22Rv1 (cell line): ENCODE data around the gene MRPL19.
A peak's percentile ranks its signal among the peaks of the same experiment; 100 is the strongest.

Source experiments
- H3K27ac ChIP-seq: fragments of 450-650 bp; 2 replicates; pipeline ENCODE4 v1.5.1; 2017
- ZFX ChIP-seq: fragments of 450-650 bp; IDR thresholded peaks from 2 replicates; pipeline ENCODE4 v1.6.1; 2017; ENCODE audit warnings: antibody characterized with exemption, borderline replicate concordance
- TF ChIP-seq, protein P1 (sequence below): fragments of 450-650 bp; IDR thresholded peaks from 2 replicates; pipeline ENCODE4 v1.5.1; 2017; ENCODE audit warnings: mild to moderate bottlenecking

Gene MRPL19

DNA sequence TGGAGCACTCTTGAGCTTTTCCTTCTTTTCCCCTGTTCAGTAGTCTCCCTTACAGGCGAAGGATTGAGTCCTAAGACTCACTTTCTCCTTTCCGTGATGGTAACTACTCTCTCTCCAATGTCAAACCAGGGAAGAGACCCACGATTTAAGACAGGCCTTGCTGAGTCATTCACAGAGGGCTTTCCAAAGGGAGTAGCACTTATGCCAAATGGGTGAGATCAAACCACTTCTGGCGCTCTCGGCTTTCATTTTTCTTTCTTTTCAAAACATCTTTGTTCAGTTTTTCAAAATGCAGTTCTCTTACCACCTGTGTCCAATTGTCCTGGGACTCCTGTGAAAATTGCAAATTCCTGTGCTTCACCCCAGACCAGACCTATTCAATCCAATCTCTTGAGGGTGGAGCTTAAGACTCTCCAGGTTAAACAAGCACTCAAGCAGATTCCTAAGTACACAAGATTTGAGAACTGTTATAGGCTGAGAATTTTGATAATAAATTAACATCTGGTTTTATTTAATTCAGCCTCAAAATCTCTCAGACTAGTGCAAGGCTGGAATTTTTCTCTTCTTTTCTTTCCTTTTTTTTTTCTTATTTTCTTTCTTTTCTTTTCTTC, 14.4 kb upstream of the MRPL19 start:
- no peak for TF ChIP-seq ZFX
- TF ChIP-seq, protein P1, sequence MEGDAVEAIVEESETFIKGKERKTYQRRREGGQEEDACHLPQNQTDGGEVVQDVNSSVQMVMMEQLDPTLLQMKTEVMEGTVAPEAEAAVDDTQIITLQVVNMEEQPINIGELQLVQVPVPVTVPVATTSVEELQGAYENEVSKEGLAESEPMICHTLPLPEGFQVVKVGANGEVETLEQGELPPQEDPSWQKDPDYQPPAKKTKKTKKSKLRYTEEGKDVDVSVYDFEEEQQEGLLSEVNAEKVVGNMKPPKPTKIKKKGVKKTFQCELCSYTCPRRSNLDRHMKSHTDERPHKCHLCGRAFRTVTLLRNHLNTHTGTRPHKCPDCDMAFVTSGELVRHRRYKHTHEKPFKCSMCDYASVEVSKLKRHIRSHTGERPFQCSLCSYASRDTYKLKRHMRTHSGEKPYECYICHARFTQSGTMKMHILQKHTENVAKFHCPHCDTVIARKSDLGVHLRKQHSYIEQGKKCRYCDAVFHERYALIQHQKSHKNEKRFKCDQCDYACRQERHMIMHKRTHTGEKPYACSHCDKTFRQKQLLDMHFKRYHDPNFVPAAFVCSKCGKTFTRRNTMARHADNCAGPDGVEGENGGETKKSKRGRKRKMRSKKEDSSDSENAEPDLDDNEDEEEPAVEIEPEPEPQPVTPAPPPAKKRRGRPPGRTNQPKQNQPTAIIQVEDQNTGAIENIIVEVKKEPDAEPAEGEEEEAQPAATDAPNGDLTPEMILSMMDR, result no peak
- H3K27ac ChIP-seq, result no peak overlapping the region

DNA sequence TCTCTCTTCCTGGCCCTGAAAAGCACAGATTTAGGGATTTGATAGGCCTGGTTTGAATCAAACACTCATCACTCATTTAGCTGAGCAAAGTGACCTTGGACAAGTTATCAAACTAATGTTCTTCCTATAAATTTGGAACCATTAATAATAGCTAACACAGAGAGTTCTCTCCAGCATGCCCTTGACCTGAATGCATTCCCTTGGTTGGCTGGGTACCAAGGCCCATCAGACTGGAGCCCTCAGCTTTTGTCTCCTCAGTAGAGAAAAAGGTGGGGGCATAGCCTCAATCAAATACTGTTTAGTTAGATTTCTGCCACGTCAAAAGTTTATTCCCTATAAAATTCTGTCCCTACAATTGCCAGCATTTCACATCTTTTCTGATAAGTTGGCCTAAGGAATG, 13.8 kb upstream of the MRPL19 start:
- TF ChIP-seq ZFX, result no peak
- TF ChIP-seq, protein P1, result no peak
- H3K27ac ChIP-seq, result no peak overlapping the region

DNA sequence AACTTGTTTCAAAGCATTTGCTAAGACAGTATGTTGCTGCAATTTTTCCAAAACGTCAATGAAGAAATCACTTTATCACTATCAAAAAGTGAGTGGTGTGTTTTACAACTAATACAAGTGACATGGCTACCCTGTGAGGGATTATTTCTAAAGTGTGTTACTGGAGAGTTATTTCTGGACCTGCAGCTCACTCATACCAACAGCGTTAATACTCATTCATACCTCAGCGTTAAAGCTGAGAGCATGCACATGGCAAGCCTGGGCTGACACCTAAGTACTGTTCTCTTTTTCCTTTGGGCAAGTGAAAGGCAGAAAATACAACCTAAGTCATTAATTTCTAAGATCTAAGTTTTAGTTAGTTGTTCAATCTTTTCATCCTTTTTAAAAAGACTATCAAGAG, 13.0 kb upstream of the MRPL19 start:
- TF ChIP-seq, protein P1, result no peak
- no peak for TF ChIP-seq ZFX
- H3K27ac ChIP-seq, result no peak overlapping the region

DNA sequence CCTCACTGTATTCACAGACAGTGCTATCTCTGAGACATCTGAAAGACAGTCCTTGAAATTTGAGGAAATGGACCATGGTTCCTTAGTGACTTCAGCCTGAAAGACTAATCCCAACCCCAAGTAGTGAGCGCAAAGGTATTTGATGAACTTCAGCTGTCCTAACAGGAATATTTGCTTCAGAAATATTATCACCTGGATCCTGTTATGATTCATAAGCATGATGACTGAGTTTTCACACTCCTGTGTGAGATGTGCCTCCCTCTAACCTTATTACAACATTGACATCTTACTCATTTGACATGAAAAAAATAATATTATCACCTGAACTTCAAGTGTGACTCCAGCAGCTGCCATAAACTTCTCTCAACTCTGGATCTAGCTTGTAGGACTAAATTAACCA, 11.6 kb upstream of the MRPL19 start:
- TF ChIP-seq, protein P1, result no peak
- TF ChIP-seq ZFX, result no peak
- no peak overlapping the region for H3K27ac ChIP-seq

DNA sequence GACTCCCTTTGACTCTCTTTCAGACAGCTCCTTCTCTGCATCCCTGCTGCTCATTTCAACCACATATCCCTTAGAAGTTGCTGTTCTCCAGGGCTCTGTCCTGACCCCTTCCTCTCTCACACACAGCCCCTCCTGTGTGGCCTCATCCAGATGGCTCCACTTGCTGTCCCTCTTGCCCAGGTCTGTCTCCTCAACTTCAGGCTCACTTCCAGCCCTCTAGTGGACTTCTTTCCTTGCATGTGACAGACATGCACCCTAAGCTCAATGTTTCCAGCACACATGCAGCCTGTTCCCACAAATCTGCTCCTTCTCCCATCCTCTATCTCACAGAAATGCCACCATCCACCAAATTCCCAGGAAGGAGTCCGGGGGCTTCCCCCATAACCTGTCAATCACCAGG, 9.0 kb upstream of the MRPL19 start:
- TF ChIP-seq, protein P1, result no peak
- TF ChIP-seq ZFX, result no peak
- no peak overlapping the region for H3K27ac ChIP-seq

DNA sequence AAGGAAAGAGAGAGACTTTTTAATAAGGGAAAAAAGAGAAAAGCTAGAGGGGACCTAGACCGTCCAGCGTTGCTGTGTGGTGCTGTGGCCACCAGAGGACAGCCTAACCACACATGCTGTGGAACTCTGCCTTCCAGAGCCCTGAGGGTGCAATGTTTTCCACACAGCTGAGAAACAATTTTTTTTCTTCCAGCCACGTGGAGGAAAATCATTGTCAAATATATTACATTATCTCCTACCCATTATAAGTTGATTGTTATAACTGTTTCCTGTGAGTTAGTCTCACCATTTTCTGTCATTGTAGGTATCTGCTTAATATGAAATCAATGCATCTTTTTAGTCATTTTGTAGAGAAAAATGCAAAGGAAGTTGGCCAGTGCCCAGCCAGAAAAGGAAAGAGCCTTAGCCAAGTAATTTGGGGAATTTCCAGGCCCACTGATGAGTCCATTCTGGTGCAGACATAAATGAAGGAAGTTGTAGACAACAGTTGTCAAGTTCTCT, 5.9 kb upstream of the MRPL19 start:
- H3K27ac ChIP-seq, result no peak overlapping the region
- no peak for TF ChIP-seq ZFX
- TF ChIP-seq, protein P1, result peak; percentile 99

DNA sequence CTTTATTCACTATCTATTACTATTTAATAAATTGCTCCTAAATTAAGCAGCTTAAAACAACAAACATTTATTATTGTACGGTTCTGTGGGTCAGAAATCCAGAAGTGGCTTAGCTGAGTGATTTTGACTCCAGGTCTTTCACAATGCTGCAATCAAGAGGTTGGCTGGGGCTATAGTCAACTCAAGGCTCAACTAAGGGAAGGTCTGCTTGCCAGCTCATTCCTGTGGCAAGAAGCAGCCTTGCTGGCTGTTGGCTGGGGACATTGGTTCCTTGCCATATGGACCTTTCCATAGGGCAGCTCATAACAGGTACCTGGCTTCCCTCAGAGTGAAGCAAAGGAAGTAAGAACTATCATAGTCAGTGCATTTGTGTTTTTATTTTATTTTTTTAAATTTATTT, 5.0 kb upstream of the MRPL19 start:
- no peak for TF ChIP-seq ZFX
- TF ChIP-seq, protein P1, result no peak

More for the DNA sequence above, 5.0 kb upstream of the MRPL19 start:
- H3K27ac ChIP-seq, result no peak overlapping the region
